Epithelial cell of esophagus (primary cell): ENCODE data around the gene GTF2I.

Source experiments
- DNase-seq: peaks from one replicate; pipeline ENCODE4 v3.0.0; 2010; ENCODE audit warnings: low read depth
- H3K4me3 ChIP-seq: 2 replicates; pipeline ENCODE4 v1.5.1; 2011; ENCODE audit warnings: mild to moderate bottlenecking, low read length, control low read depth
- TF ChIP-seq, protein P1 (sequence below): IDR thresholded peaks from 2 replicates; pipeline ENCODE4 v1.5.1; 2011; ENCODE audit warnings: low read depth, mild to moderate bottlenecking, low read length, control low read depth, inconsistent platforms; ENCODE audit not compliant: insufficient read depth; ENCODE audit errors: missing control alignments

Gene GTF2I

DNA sequence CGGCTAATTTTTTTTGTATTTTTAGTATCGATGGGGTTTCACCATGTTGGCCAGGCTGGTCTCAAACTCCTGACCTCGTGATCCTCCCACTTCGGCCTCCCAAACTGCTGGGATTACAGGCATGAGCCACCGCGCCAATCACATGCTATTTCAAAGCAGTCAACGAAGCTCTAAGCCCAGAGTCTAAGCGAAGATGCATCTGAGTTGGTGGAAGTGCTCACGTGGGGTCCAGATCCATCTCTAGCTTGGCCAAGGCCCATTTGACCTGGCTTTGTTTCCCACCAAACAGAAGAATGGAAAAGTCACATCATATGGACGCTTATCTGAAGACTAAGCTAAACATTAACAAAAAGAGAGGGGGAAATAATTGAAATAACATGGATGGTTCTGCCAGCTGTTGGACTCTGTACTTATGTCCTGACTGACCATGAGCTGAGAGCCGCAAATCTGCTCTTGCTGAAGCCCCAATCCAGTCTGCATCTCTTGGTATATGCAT is 3.8 kb upstream of the GTF2I start:
- no peak for DNase-seq
- no peak overlapping the region for H3K4me3 ChIP-seq
- TF ChIP-seq, protein P1, sequence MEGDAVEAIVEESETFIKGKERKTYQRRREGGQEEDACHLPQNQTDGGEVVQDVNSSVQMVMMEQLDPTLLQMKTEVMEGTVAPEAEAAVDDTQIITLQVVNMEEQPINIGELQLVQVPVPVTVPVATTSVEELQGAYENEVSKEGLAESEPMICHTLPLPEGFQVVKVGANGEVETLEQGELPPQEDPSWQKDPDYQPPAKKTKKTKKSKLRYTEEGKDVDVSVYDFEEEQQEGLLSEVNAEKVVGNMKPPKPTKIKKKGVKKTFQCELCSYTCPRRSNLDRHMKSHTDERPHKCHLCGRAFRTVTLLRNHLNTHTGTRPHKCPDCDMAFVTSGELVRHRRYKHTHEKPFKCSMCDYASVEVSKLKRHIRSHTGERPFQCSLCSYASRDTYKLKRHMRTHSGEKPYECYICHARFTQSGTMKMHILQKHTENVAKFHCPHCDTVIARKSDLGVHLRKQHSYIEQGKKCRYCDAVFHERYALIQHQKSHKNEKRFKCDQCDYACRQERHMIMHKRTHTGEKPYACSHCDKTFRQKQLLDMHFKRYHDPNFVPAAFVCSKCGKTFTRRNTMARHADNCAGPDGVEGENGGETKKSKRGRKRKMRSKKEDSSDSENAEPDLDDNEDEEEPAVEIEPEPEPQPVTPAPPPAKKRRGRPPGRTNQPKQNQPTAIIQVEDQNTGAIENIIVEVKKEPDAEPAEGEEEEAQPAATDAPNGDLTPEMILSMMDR = no peak

DNA sequence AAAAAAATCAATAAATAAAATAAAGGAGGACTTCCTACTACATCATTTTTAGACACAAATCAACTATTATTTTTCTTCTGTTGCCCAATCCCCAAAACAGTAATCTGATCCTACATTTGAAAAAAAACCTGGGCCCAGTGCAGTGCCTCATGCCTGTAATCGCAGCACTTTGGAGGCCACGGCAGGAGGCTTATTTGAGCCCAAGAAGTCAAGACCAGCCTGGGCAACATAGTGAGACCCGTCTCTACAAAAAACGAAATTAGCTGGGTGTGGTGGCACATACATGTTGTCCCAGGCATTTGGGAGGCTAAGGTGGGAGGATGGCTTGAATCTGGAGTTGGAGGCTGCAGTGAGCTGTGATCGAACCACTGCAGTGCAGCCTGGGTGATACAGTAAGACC is 2.7 kb upstream of the GTF2I start:
- no peak for DNase-seq
- TF ChIP-seq, protein P1 = no peak
- no peak overlapping the region for H3K4me3 ChIP-seq

DNA sequence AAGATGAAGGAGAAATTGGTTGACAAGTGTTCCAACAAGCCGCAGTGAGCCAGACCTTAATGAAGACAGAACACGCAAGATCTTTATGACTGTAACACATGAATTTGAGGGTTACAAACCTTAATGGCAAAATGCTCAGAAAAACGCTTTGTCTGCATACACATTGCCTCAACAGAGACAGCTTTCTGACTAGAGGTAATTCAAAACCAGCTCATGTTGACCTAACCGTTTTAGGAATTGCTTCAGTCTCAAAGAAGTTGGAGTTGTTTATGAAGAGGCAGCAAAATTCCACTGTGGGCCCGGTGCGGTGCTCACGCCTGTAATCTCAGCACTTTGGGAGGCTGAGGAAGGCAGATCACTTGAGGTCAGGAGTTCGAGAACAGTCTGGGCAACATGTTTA is 2.2 kb upstream of the GTF2I start:
- no peak for DNase-seq
- no peak overlapping the region for H3K4me3 ChIP-seq
- TF ChIP-seq, protein P1 = no peak

DNA sequence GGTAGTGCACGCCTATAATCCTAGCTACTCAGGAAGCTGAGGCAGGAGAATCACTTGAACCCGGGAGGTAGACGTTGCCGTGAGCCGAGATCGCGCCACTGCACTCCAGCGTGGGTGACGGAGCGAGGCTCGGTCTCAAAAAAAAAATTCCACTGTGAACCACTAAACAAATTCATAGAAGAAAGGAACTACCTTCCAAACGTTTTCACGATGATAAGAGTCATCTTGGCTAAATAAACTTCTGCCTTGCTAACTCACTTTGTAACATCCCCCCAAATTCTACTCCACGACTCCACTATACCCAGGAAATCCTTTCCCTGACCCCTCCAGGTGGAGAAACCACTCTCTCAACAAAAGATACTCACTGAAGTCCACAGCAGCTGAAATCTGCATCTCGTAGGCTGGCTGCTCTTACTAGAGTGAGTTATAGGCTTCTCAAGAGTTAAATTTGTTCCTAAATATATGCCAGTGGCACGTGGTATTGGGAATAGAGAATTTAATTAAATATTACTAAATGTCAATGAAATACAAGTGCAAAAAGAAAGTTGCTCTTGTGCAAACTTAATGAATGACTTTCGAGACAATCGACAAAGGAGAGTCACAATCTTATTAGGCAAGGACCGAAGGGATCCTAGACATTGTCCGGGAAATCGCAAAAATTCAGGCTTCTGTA is 1.6 kb upstream of the GTF2I start:
- peak overlapping the region; percentile 64 for H3K4me3 ChIP-seq
- DNase-seq = no peak
- TF ChIP-seq, protein P1 = no peak

DNA sequence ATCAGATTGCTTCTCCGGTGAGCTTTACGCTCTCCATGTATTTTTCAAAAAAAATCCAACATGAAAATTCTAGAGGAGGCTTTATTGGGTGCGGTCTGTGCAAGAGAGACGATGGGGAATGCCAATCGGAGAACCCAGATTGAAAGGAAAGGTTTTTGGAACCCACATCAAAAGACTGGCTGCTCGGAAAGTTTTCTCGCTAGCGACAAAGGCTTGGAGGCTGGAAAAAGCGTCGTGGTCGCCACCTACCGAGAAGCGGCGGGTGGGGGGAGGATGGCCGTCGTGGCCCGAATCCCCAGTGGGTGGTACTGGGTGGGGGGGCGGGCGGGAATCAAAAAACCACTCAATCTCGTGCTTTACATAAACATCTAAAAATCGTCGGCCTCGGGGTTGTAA is 1.1 kb upstream of the GTF2I start:
- TF ChIP-seq, protein P1 = peak; percentile 11
- DNase-seq = no peak
- H3K4me3 ChIP-seq = peak overlapping the region; percentile 64

DNA sequence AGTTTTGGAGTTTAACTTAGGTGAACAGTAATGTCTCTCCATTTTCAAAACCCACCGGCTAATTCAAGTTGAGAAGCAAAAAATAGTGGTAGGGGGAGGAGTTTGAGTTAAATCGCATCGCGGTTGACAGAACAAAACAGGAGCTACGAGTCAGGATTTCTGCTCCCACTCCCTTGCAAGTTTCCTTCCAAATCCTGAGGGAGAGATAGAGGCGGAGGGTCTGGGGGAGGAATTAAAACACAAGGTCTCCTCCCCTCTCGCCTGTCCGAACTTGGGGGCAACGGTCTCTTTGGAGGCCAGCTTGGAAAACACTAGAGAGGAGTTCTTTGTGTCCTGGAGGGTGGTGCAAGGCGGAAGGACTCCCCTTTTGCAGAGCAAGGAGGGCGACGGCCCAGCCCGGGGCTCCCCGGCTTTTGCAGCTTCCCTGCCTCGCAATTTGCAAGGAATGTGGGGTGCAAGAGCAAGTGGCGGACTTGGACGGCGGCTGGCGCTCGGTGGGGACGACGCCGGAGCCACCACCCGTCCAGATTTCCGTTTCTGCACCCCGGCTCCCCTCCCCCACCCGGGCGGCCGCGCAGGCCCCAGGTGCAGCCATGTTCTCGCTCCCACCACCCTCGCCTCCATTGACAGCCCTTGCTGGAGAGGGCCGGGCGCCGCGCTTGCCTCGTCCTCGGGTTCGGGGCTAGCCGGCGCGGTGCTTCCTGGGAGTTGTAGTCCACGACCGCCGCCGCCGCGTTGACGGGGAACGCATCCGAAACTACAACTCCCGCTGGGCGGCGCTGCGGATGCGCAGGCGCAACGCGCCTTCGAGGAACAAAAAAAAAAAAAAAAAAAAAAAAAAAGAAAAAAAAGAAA is 454 bp upstream of the GTF2I start:
- TF ChIP-seq, protein P1 = peak; percentile 15
- DNase-seq = peak; percentile 96
- H3K4me3 ChIP-seq = peak overlapping the region; percentile 64
